DOHH2 (cell line): ENCODE results near the gene EXOSC3.

ENCODE experiments used
- H3F3A ChIP-seq: fragments of 200-600 bp; sonication (generic), shearing (Covaris generic); 2 replicates; pipeline ENCODE4 v1.6.0; 2016; ENCODE audit warnings: antibody characterized with exemption, mild to moderate bottlenecking; ENCODE audit not compliant: control insufficient read depth, insufficient read depth
- H3K27ac ChIP-seq: fragments of 200-600 bp; sonication (generic); 2 replicates; pipeline ENCODE4 v1.5.1; 2014; ENCODE audit warnings: low read depth, mild to moderate bottlenecking, low read length, moderate library complexity
- H3K27me3 ChIP-seq: fragments of 200-600 bp; sonication (generic); 2 replicates; pipeline ENCODE4 v1.6.1; 2014; ENCODE audit warnings: mild to moderate bottlenecking, low read length, mixed read lengths; ENCODE audit not compliant: control insufficient read depth
- H3K36me3 ChIP-seq: fragments of 200-600 bp; sonication (generic); 2 replicates; pipeline ENCODE4 v1.6.1; 2014; ENCODE audit warnings: mild to moderate bottlenecking, low read length, moderate library complexity, mixed read lengths; ENCODE audit not compliant: control insufficient read depth
- H3K4me1 ChIP-seq: fragments of 200-600 bp; sonication (generic); 2 replicates; pipeline ENCODE4 v1.6.1; 2014; ENCODE audit warnings: mild to moderate bottlenecking, low read length, mixed read lengths; ENCODE audit not compliant: control insufficient read depth
- H3K4me2 ChIP-seq: fragments of 200-600 bp; sonication (generic); 2 replicates; pipeline ENCODE4 v1.6.0; 2014; ENCODE audit warnings: mild to moderate bottlenecking, low read length, moderate library complexity
- H3K4me3 ChIP-seq: fragments of 200-600 bp; sonication (generic); 2 replicates; pipeline ENCODE4 v1.5.1; 2014; ENCODE audit warnings: mild to moderate bottlenecking, low read length, mixed read lengths
- H3K79me2 ChIP-seq: fragments of 200-600 bp; sonication (generic); 2 replicates; pipeline ENCODE4 v1.6.1; 2014; ENCODE audit warnings: mild to moderate bottlenecking, low read length, mixed read lengths; ENCODE audit not compliant: control insufficient read depth
- H3K9me2 ChIP-seq: fragments of 200-600 bp; sonication (generic); replicated peaks from 2 replicates; pipeline ENCODE4 v1.6.1; 2014; ENCODE audit warnings: mild to moderate bottlenecking, low read length, mixed read lengths; ENCODE audit not compliant: control insufficient read depth
- H3K9me3 ChIP-seq: fragments of 200-600 bp; sonication (generic); 2 replicates; pipeline ENCODE4 v1.6.1; 2014; ENCODE audit warnings: antibody characterized with exemption, low read length, mixed read lengths; ENCODE audit not compliant: control insufficient read depth, insufficient read depth
- H4K20me1 ChIP-seq: fragments of 200-600 bp; sonication (generic); 2 replicates; pipeline ENCODE4 v1.6.0; 2014; ENCODE audit warnings: low read depth, mild to moderate bottlenecking, antibody characterized with exemption, low read length, moderate library complexity; ENCODE audit not compliant: control insufficient read depth, insufficient read depth
- CTCF ChIP-seq: fragments of 200-600 bp; sonication (generic); IDR thresholded peaks from one replicate; pipeline ENCODE4 v1.5.1; 2014; ENCODE audit warnings: antibody characterized with exemption, mild to moderate bottlenecking, low read depth, low read length; ENCODE audit not compliant: poor library complexity, severe bottlenecking
- EZH2phosphoT487 ChIP-seq: fragments of 200-600 bp; sonication (generic); IDR thresholded peaks from 2 replicates; pipeline ENCODE4 v1.6.1; 2017; ENCODE audit warnings: borderline replicate concordance, mild to moderate bottlenecking, antibody characterized with exemption, low read length, moderate library complexity, mixed read lengths

EXOSC3 gene

GRCh38 chr9:37787059-37787458 is 2.2 kb upstream of the EXOSC3 start:
- Histone ChIP-seq H3F3A (no peaks in the 10 kb centered on the region), H3K4me2 (no peak overlapping the region), H3K4me1 (peaks cover 24% of the 10 kb centered on the region), H3K79me2 (peaks cover 33% of the 10 kb centered on the region), H4K20me1 (peaks cover 9% of the 10 kb centered on the region; the same call in 1 of the 2 replicates), H3K9me3 (no peaks in the 10 kb centered on the region), H3K27me3 (no peaks in the 10 kb centered on the region), H3K36me3 (peaks cover 26% of the 10 kb centered on the region), H3K4me3 (no peak overlapping the region), H3K9me2 (no peaks in the 10 kb centered on the region), H3K27ac (no peak overlapping the region)
- TF ChIP-seq CTCF = no peak
- no peak for TF ChIP-seq EZH2phosphoT487

- Histone ChIP-seq H3K9me3 (no peaks in the 10 kb centered on the region), H3K4me2 (peak overlapping the region; percentile 68), H3K27me3 (no peaks in the 10 kb centered on the region), H4K20me1 (peaks cover 16% of the 10 kb centered on the region; the same call in 1 of the 2 replicates), H3K9me2 (no peaks in the 10 kb centered on the region), H3K36me3 (peaks cover 54% of the 10 kb centered on the region), H3F3A (no peaks in the 10 kb centered on the region), H3K4me1 (peaks cover 28% of the 10 kb centered on the region), H3K27ac (peak overlapping the region; percentile 67), H3K4me3 (peak overlapping the region; percentile 91), H3K79me2 (peaks cover 53% of the 10 kb centered on the region)
- TF ChIP-seq EZH2phosphoT487 (no peak), CTCF (no peak)
Observed at GRCh38 chr9:37784291-37784615, 611 bp downstream of the EXOSC3 start.

- H3K9me3 ChIP-seq = no peaks in the 10 kb centered on the region
- no peak overlapping the region for H3K27ac ChIP-seq
- no peak overlapping the region for H3K4me2 ChIP-seq
- H3K4me1 ChIP-seq = peaks cover 18% of the 10 kb centered on the region
- peaks cover 34% of the 10 kb centered on the region for H3K79me2 ChIP-seq
- H3K4me3 ChIP-seq = no peak overlapping the region
- H4K20me1 ChIP-seq = peaks cover 16% of the 10 kb centered on the region; the same call in 1 of the 2 replicates
- no peak for TF ChIP-seq EZH2phosphoT487
- TF ChIP-seq CTCF = no peak
- H3K36me3 ChIP-seq = peaks cover 78% of the 10 kb centered on the region
- H3F3A ChIP-seq = no peaks in the 10 kb centered on the region
- no peaks in the 10 kb centered on the region for H3K9me2 ChIP-seq
- no peaks in the 10 kb centered on the region for H3K27me3 ChIP-seq
Observed at GRCh38 chr9:37778534-37778933, 6.3 kb downstream of the EXOSC3 start.

- H3K27me3 ChIP-seq = no peaks in the 10 kb centered on the region
- peaks cover 56% of the 10 kb centered on the region for H3K36me3 ChIP-seq
- H3K4me3 ChIP-seq = no peak overlapping the region
- H3K9me3 ChIP-seq = no peaks in the 10 kb centered on the region
- H3K79me2 ChIP-seq = peaks cover 12% of the 10 kb centered on the region
- H4K20me1 ChIP-seq = 0 out of 2 replicates have a peak, but pooled peaks cover 1% of the 10 kb centered on the region
- H3K9me2 ChIP-seq = no peaks in the 10 kb centered on the region
- no peak overlapping the region for H3K4me2 ChIP-seq
- no peak for TF ChIP-seq CTCF
- TF ChIP-seq EZH2phosphoT487 = no peak
- no peaks in the 10 kb centered on the region for H3F3A ChIP-seq
- no peak overlapping the region for H3K27ac ChIP-seq
- no peaks in the 10 kb centered on the region for H3K4me1 ChIP-seq
Observed at GRCh38 chr9:37776328-37776727, 8.5 kb downstream of the EXOSC3 start.
